Measurements from ENCODE around the gene ZNF829.

GRCh38 chr19:36931684-36932083, 15.6 kb upstream of the ZNF829 start:
- TF ChIP-seq CTCF (IDR thresholded peaks at IDR 0.05; ENCODE audit: low read depth, low read length) (no peak), POLR2A (IDR thresholded peaks at IDR 0.05; ENCODE audit: extremely low read depth, insufficient read length) (no peak), MYC (IDR thresholded peaks at IDR 0.05; ENCODE audit: low read depth, low read length) (no peak), MAX (IDR thresholded peaks at IDR 0.05; ENCODE audit: low read depth, low read length) (no peak)
